ENCODE results near the gene EEPD1. TPM values are rescaled to one million over a fixed set of nuclear protein-coding genes. Genes with fewer than 3 reads are reported as not detected.

The EEPD1 gene
- total and polyA plus RNA-seq, 2 donors (not counting 3 experiments of a cell fraction or from before 2014, with no cell fraction given) = 0.40 to 0.42 TPM

DNA sequence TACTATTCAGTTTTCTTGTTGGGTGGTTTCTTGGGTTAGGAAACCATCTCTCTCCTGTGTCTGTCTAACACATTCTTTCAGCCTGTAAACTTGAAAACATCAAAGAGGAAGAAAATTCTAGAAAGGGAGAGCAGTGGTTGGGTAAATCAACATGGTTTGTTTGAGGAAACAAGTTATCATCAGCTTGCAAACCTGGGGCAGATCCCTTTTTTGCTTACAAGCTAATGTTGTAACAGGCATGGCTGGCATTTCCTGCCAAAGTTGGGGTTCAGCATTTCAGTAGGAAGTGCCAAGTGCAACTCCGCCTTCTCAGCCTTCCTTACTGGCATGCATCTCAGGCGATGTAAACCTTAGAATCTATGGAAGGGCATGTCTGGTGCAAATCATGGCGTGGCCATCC, 112.6 kb downstream of the EEPD1 start:
- no peak for TF ChIP-seq POLR2AphosphoS5 (IDR thresholded peaks at IDR 0.05; ENCODE audit: insufficient read depth, low read depth, low read length)
- TF ChIP-seq JUN (IDR thresholded peaks at IDR 0.05; ENCODE audit: borderline replicate concordance, insufficient read depth, insufficient read length, low read depth) = no peak
- no peak for TF ChIP-seq EZH2 (IDR thresholded peaks at IDR 0.05; ENCODE audit: borderline replicate concordance, low read depth, low read length, severe bottlenecking)
- TF ChIP-seq, protein P1, sequence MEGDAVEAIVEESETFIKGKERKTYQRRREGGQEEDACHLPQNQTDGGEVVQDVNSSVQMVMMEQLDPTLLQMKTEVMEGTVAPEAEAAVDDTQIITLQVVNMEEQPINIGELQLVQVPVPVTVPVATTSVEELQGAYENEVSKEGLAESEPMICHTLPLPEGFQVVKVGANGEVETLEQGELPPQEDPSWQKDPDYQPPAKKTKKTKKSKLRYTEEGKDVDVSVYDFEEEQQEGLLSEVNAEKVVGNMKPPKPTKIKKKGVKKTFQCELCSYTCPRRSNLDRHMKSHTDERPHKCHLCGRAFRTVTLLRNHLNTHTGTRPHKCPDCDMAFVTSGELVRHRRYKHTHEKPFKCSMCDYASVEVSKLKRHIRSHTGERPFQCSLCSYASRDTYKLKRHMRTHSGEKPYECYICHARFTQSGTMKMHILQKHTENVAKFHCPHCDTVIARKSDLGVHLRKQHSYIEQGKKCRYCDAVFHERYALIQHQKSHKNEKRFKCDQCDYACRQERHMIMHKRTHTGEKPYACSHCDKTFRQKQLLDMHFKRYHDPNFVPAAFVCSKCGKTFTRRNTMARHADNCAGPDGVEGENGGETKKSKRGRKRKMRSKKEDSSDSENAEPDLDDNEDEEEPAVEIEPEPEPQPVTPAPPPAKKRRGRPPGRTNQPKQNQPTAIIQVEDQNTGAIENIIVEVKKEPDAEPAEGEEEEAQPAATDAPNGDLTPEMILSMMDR (IDR thresholded peaks at IDR 0.05; ENCODE audit: extremely low read depth in 1 of 2, insufficient read depth in 1 of 2, low read depth in 1 of 2, low read length in 2 of 2) = no peak
- no peak for TF ChIP-seq MYC (IDR thresholded peaks at IDR 0.05; ENCODE audit: low read depth, low read length)
- TF ChIP-seq, protein P2, sequence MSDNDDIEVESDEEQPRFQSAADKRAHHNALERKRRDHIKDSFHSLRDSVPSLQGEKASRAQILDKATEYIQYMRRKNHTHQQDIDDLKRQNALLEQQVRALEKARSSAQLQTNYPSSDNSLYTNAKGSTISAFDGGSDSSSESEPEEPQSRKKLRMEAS (IDR thresholded peaks at IDR 0.05; ENCODE audit: insufficient read depth, insufficient read length) = no peak
- no peak for TF ChIP-seq GATA2 (IDR thresholded peaks at IDR 0.05; ENCODE audit: insufficient read depth, insufficient read length, low read depth, low read length)
- TF ChIP-seq POLR2A (IDR thresholded peaks at IDR 0.05; ENCODE audit: low read depth, low read length) = no peak
- no peak for TF ChIP-seq FOS (IDR thresholded peaks at IDR 0.05; ENCODE audit: borderline replicate concordance, insufficient read depth, low read length)
- no peak overlapping the region for H3K4me2 ChIP-seq (ENCODE audit: insufficient read depth, low read length)
- H4K20me1 ChIP-seq (replicated peaks; ENCODE audit: control insufficient read depth, extremely low read depth, insufficient read depth, low read length) = no peaks in the 10 kb centered on the region
- intact Hi-C loops (cut with micrococcal nuclease) = no loop called here
- H3K9me3 ChIP-seq (replicated peaks; ENCODE audit: control insufficient read depth, insufficient read depth, low read length) = no peaks in the 10 kb centered on the region
- no peak overlapping the region for H3K4me3 ChIP-seq (replicated peaks in 1 of 3; ENCODE audit: insufficient read depth in 1 of 3, low read depth in 1 of 3, low read length in 3 of 3)
- DNase-seq (ENCODE audit: low read depth, low spot score) = no peak
- dilution Hi-C loops (cut with MboI; ENCODE audit: extremely low pct_ligation_motif_present, low sequenced_read_pairs) = no loop called here
- no peaks in the 10 kb centered on the region for H3K4me1 ChIP-seq (ENCODE audit: control insufficient read depth, extremely low read depth, insufficient read depth, low read length)
- H3K9me1 ChIP-seq (replicated peaks; ENCODE audit: control insufficient read depth, extremely low read depth, insufficient read depth, low read length) = no peaks in the 10 kb centered on the region
- ChIA-PET POLR2A (no interaction called here), CTCF (no interaction called here)
- no TSS peak for BruUV-seq (replicated peaks)
- H3K9ac ChIP-seq (replicated peaks; ENCODE audit: extremely low read depth, insufficient read depth, low read length) = no peak overlapping the region
- H3K27me3 ChIP-seq (ENCODE audit: control insufficient read depth in 2 of 2, insufficient read depth in 2 of 2, low read length in 2 of 2) = peaks cover 2 to 6% of the 10 kb centered on the region in 2 experiments
- FAIRE-seq = no peak
- no peak overlapping the region for H3K27ac ChIP-seq (ENCODE audit: insufficient read depth, low read depth, low read length)
- no peak overlapping the region for H2AFZ ChIP-seq (ENCODE audit: low read depth, low read length)
- H3K79me2 ChIP-seq (ENCODE audit: control insufficient read depth, insufficient read depth, low read length) = no peaks in the 10 kb centered on the region
- H3K36me3 ChIP-seq (ENCODE audit: control insufficient read depth in 2 of 2, extremely low read depth in 1 of 2, insufficient read depth in 2 of 2, low read length in 2 of 2) = no peaks in the 10 kb centered on the region
